CD4-positive, alpha-beta T cell (primary cell): ENCODE data around the gene IGF2R. TPM values are rescaled to one million over a fixed set of nuclear protein-coding genes. Genes with fewer than 3 reads are reported as not detected.

Experiments used
- ATAC-seq: fragments of 200-7000 bp; cut with Tn5 transposase; one replicate; pipeline ENCODE4 v1.10.0; 2022; ENCODE audit warnings: mild to moderate bottlenecking; ENCODE audit not compliant: poor library complexity
- CTCF ChIA-PET: fragments of 350-600 bp; sonication (Branson Sonifier 250); formaldehyde crosslinking; loops from one replicate; lab custom pipeline; 2021; ENCODE audit warnings: antibody characterized with exemption, inconsistent platforms; lab: Charles Lee
- POLR2A ChIA-PET: fragments of 350-600 bp; sonication (Branson Sonifier 250); formaldehyde crosslinking; loops from one replicate; lab custom pipeline; 2021; ENCODE audit warnings: antibody characterized with exemption, inconsistent platforms; lab: Charles Lee
- DNase-seq, 14 experiments: peaks; one replicate each; pipeline ENCODE4 v3.0.0-alpha.2; 2013 to 2020; ENCODE audit warnings: mixed read lengths in 2 of 14
- H3K27ac ChIP-seq, 2 donors: one replicate each; pipeline versions ENCODE4 v1.5.1 to v1.7.0; 2013; ENCODE audit warnings: low read length in 2 of 2, low read depth in 1 of 2, mild to moderate bottlenecking in 1 of 2
- H3K27me3 ChIP-seq, 2 experiments: 1 replicate in 1 of 2; 2 replicates in 1 of 2; pipeline versions ENCODE4 v1.6.1 to v1.7.0; 2013; ENCODE audit warnings: low read length in 2 of 2, control low read depth in 1 of 2, mild to moderate bottlenecking in 1 of 2, moderate library complexity in 1 of 2; ENCODE audit not compliant: insufficient read depth in 2 of 2, control insufficient read depth in 1 of 2
- H3K36me3 ChIP-seq: one replicate; pipeline ENCODE4 v1.6.1; 2013; ENCODE audit warnings: low read length, control low read depth; ENCODE audit not compliant: insufficient read depth
- H3K4me1 ChIP-seq: one replicate; pipeline ENCODE4 v1.6.1; 2013; ENCODE audit warnings: low read length, control low read depth; ENCODE audit not compliant: insufficient read depth
- H3K4me3 ChIP-seq: one replicate; pipeline ENCODE4 v1.5.1; 2013; ENCODE audit warnings: mild to moderate bottlenecking, low read length, moderate library complexity
- H3K9me3 ChIP-seq, 2 experiments: 1 replicate in 1 of 2; 2 replicates in 1 of 2; pipeline versions ENCODE4 v1.6.1 to v1.7.0; 2013; ENCODE audit warnings: low read length in 2 of 2, mild to moderate bottlenecking in 2 of 2, control low read depth in 1 of 2, moderate library complexity in 1 of 2; ENCODE audit not compliant: control insufficient read depth in 1 of 2, insufficient read depth in 1 of 2
- H3K27ac Mint-ChIP-seq: one replicate; pipeline ENCODE4 v1.8.0; 2020; ENCODE audit warnings: mixed read lengths
- H3K27me3 Mint-ChIP-seq: one replicate; pipeline ENCODE4 v1.8.0; 2021; ENCODE audit warnings: mixed read lengths
- H3K36me3 Mint-ChIP-seq: one replicate; pipeline ENCODE4 v1.8.0; 2021; ENCODE audit warnings: low read depth, mixed read lengths
- H3K4me1 Mint-ChIP-seq: one replicate; pipeline ENCODE4 v1.8.0; 2021; ENCODE audit warnings: low read depth, mixed read lengths
- H3K4me3 Mint-ChIP-seq: one replicate; pipeline ENCODE4 v1.8.0; 2020; ENCODE audit warnings: mild to moderate bottlenecking, mixed read lengths
- H3K9me3 Mint-ChIP-seq: one replicate; pipeline ENCODE4 v1.8.0; 2020; ENCODE audit warnings: mixed read lengths
- intact Hi-C, 2 experiments: fragments of 100-400 bp; cut with DNase I in 1 of 2; cut with micrococcal nuclease in 1 of 2; formaldehyde crosslinking; loops; one replicate each; pipeline versions ENCODE4 v1.15.1 to v1.9.0; 2023 to 2025; cut with DNase I, micrococcal nuclease
- total RNA-seq, 174 experiments: library from RNA in 2 of 174; stranded (reverse) in 2 of 174; gene quantifications; one replicate each; pipeline ENCODE4 v1.2.3 and lab custom pipeline; 2021 to 2026
- TF ChIP-seq, protein P1 (sequence below): fragments of 200-600 bp; IDR thresholded peaks from one replicate; pipeline ENCODE4 v1.8.0; 2022; ENCODE audit warnings: antibody characterized with exemption, mild to moderate bottlenecking

Gene IGF2R
- total RNA-seq, 2 experiments from 2014 or later, result 43.8 to 46.7 TPM

DNA sequence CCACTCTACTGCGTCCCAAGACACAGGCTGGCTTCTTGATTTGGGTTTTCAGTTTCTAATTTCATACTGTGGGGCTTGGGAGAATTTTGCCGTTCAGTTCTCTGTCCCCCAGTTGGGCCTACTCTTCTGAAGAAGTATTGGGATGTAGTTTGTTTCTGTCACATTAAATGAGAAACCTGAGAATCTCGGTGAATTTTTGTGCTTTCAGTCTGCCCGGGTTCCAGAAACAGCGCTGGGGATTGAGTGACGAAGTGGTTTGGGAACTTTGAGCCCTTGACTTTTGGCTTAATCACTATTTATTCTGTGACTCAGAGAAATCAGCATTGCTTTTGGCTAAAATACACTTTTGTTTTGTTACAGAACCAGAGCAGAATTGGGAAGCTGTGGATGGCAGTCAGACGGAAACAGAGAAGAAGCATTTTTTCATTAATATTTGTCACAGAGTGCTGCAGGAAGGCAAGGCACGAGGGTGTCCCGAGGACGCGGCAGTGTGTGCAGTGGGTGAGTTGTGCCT is 74.0 kb downstream of the IGF2R start:
- H3K36me3 ChIP-seq, result peaks cover 79% of the 10 kb centered on the region
- H3K4me3 Mint-ChIP-seq, result no peak overlapping the region
- CTCF ChIA-PET, result no interaction called here
- H3K36me3 Mint-ChIP-seq, result peaks cover 94% of the 10 kb centered on the region
- peaks cover 27% of the 10 kb centered on the region for H3K4me1 Mint-ChIP-seq
- H3K27ac ChIP-seq, result no peak overlapping the region
- POLR2A ChIA-PET, result no interaction called here
- ATAC-seq (no peak), DNase-seq (no peak)
- no peaks in the 10 kb centered on the region for H3K27me3 ChIP-seq
- H3K27me3 Mint-ChIP-seq, result no peaks in the 10 kb centered on the region
- no peaks in the 10 kb centered on the region for H3K9me3 Mint-ChIP-seq
- no peak overlapping the region for H3K4me3 ChIP-seq
- peaks cover 5% of the 10 kb centered on the region for H3K4me1 ChIP-seq
- no peaks in the 10 kb centered on the region for H3K9me3 ChIP-seq
- intact Hi-C loops, result loop anchor here in 1 of 2 experiments (10.0 kb wide), 1 partner anchor 348 kb away; the partner anchor contains the start of gene SOD2
- TF ChIP-seq, protein P1, sequence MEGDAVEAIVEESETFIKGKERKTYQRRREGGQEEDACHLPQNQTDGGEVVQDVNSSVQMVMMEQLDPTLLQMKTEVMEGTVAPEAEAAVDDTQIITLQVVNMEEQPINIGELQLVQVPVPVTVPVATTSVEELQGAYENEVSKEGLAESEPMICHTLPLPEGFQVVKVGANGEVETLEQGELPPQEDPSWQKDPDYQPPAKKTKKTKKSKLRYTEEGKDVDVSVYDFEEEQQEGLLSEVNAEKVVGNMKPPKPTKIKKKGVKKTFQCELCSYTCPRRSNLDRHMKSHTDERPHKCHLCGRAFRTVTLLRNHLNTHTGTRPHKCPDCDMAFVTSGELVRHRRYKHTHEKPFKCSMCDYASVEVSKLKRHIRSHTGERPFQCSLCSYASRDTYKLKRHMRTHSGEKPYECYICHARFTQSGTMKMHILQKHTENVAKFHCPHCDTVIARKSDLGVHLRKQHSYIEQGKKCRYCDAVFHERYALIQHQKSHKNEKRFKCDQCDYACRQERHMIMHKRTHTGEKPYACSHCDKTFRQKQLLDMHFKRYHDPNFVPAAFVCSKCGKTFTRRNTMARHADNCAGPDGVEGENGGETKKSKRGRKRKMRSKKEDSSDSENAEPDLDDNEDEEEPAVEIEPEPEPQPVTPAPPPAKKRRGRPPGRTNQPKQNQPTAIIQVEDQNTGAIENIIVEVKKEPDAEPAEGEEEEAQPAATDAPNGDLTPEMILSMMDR, result no peak
- no peak overlapping the region for H3K27ac Mint-ChIP-seq

- H3K9me3 ChIP-seq, result no peaks in the 10 kb centered on the region
- DNase-seq (no peak), ATAC-seq (no peak)
- Mint-ChIP-seq H3K4me1 (peaks cover 18% of the 10 kb centered on the region), H3K9me3 (no peaks in the 10 kb centered on the region), H3K4me3 (no peak overlapping the region), H3K27ac (no peak overlapping the region), H3K36me3 (peaks cover 94% of the 10 kb centered on the region), H3K27me3 (no peaks in the 10 kb centered on the region)
- peaks cover 88% of the 10 kb centered on the region for H3K36me3 ChIP-seq
- H3K27ac ChIP-seq, result no peak overlapping the region
- TF ChIP-seq, protein P1, result no peak
- H3K4me3 ChIP-seq, result no peak overlapping the region
- CTCF ChIA-PET, result no interaction called here
- no peaks in the 10 kb centered on the region for H3K27me3 ChIP-seq
- intact Hi-C loops, result loop anchor here in 1 of 2 experiments (10.0 kb wide), 1 partner anchor 349 kb away; the partner anchor contains the start of gene SOD2
- H3K4me1 ChIP-seq, result peaks cover 5% of the 10 kb centered on the region
- POLR2A ChIA-PET, result no interaction called here
These were observed 74.9 kb downstream of the IGF2R start for GRCh38 chr6:160043784-160044183.

DNA sequence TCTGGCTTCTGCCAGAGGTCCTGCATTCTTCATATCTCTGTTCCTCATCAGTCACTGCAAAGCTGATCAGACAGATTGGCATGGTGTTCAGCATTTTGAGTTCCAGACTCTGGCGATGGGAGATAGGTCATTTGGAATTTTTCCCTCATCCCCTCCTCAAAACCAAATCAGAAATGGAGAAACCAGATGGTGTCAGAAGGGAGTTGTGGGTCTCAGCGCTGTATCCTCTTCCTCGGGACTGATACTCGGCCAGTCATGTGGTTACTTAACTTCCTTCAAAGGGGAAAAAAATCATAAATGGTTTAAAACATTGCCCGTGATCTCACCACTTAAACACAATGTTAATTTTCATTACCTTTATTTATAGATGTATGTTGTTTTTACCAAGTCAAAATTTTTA is 75.8 kb downstream of the IGF2R start:
- H3K27ac Mint-ChIP-seq, result no peak overlapping the region
- ChIA-PET POLR2A (no interaction called here), CTCF (no interaction called here)
- H3K9me3 ChIP-seq, result no peaks in the 10 kb centered on the region
- TF ChIP-seq, protein P1, result no peak
- H3K27me3 ChIP-seq, result no peaks in the 10 kb centered on the region
- peaks cover 96% of the 10 kb centered on the region for H3K36me3 Mint-ChIP-seq
- peaks cover 97% of the 10 kb centered on the region for H3K36me3 ChIP-seq
- H3K4me1 ChIP-seq, result no peaks in the 10 kb centered on the region
- no peaks in the 10 kb centered on the region for H3K9me3 Mint-ChIP-seq
- intact Hi-C loops, result loop anchor here in 1 of 2 experiments (10.0 kb wide), 1 partner anchor 350 kb away; the partner anchor contains the start of gene SOD2
- peaks cover 9% of the 10 kb centered on the region for H3K4me1 Mint-ChIP-seq
- no peak overlapping the region for H3K27ac ChIP-seq
- ATAC-seq (no peak), DNase-seq (no peak)
- H3K27me3 Mint-ChIP-seq, result no peaks in the 10 kb centered on the region
- no peak overlapping the region for H3K4me3 ChIP-seq
- H3K4me3 Mint-ChIP-seq, result no peak overlapping the region
